ENCODE results near the gene CER1.

The CER1 gene

GRCh38 chr9:14677396-14677795 lies 45.1 kb downstream of the CER1 start:
- DNase-seq, result no peak
- in situ Hi-C loops (cut with MboI; ENCODE audit: low pct_unique_long_range_greater_than_20kb, low sequenced_read_pairs), result no loop called here

DNA sequence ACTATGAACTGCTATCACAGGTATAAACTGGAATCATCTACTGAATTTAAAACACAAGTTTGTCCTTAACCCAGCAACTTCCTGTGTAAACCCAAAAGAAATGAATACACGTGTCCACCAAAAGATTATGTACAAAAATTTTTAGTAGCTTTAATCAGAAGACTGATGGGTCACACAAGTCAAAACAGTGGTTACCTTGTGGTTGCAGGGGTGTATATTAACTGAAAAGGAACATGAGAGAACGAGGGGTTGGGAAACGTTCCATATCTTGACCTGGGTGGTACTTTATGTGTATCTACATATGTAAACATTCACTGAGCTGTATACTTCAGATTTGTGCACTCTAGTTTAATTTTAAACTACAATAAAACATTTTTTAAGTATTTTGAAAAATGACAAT lies 47.9 kb downstream of the CER1 start:
- DNase-seq, result no peak
- in situ Hi-C loops (cut with MboI; ENCODE audit: low pct_unique_long_range_greater_than_20kb, low sequenced_read_pairs), result no loop called here

- DNase-seq, result no peak
- in situ Hi-C loops (cut with MboI; ENCODE audit: low pct_unique_long_range_greater_than_20kb, low sequenced_read_pairs), result no loop called here
Observed at GRCh38 chr9:14671377-14671776, 51.2 kb downstream of the CER1 start.

DNA sequence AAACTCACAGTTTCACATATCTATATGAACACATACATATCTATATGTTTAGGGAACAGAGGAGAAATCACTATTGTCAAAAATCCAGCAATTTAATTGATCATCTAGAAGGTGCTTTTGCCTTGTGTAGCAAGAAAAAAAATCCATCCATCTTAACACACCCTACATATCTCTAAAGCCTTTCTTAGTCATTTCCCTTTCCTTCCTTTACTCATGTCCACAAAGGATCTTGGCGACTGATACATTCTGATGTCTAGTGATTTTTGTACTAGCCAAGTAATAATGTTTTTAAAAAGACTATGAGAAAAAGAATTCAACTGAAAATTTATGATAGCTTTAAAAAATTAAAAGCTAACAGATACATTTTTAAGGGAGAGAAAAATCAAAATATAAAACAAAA lies 51.8 kb downstream of the CER1 start:
- in situ Hi-C loops (cut with MboI; ENCODE audit: low pct_unique_long_range_greater_than_20kb, low sequenced_read_pairs), result no loop called here
- no peak for DNase-seq

Data from KBM-7 (cell line).